ENCODE measurements around the gene HSD17B14. TPM values are rescaled to one million over a fixed set of nuclear protein-coding genes. Genes with fewer than 3 reads are reported as not detected.
A peak's percentile ranks its signal among the peaks of the same experiment; 100 is the strongest.
"Not testable (repeated sequence)": the region's sequence is repeated elsewhere in the genome, so short reads cannot be mapped to it uniquely, and the experiment has no call there.

Gene HSD17B14
- total RNA-seq, 1 donor from 2014 or later, result 1.0 TPM

DNA sequence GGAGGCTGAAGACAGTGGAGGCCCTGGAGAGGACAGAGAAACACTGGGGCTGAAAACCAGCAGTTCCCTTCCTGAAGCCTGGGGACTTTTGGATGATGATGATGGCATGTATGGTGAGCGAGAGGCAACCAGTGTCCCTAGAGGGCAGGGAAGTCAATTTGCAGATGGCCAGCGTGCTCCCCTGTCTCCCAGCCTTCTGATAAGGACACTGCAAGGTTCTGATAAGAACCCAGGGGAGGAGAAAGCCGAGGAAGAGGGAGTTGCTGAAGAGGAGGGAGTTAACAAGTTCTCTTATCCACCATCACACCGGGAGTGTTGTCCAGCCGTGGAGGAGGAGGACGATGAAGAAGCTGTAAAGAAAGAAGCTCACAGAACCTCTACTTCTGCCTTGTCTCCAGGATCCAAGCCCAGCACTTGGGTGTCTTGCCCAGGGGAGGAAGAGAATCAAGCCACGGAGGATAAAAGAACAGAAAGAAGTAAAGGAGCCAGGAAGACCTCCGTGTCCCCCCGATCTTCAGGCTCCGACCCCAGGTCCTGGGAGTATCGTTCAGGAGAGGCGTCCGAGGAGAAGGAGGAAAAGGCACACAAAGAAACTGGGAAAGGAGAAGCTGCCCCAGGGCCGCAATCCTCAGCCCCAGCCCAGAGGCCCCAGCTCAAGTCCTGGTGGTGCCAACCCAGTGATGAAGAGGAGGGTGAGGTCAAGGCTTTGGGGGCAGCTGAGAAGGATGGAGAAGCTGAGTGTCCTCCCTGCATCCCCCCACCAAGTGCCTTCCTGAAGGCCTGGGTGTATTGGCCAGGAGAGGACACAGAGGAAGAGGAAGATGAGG is 37.4 kb upstream of the HSD17B14 start:
- Mint-ChIP-seq H3K4me1 (ENCODE audit: low read depth, unreplicated experiment) (peaks cover 19% of the 10 kb centered on the region), H3K27me3 (ENCODE audit: unreplicated experiment) (peaks cover 12% of the 10 kb centered on the region), H3K36me3 (ENCODE audit: unreplicated experiment) (peaks cover 19% of the 10 kb centered on the region), H3K27ac (ENCODE audit: unreplicated experiment) (peak overlapping the region; percentile 100), H3K9me3 (ENCODE audit: unreplicated experiment) (peaks cover 30% of the 10 kb centered on the region), H3K4me3 (ENCODE audit: unreplicated experiment) (peak overlapping the region; percentile 99)
- no peak for DNase-seq
- TF ChIP-seq, protein P1, sequence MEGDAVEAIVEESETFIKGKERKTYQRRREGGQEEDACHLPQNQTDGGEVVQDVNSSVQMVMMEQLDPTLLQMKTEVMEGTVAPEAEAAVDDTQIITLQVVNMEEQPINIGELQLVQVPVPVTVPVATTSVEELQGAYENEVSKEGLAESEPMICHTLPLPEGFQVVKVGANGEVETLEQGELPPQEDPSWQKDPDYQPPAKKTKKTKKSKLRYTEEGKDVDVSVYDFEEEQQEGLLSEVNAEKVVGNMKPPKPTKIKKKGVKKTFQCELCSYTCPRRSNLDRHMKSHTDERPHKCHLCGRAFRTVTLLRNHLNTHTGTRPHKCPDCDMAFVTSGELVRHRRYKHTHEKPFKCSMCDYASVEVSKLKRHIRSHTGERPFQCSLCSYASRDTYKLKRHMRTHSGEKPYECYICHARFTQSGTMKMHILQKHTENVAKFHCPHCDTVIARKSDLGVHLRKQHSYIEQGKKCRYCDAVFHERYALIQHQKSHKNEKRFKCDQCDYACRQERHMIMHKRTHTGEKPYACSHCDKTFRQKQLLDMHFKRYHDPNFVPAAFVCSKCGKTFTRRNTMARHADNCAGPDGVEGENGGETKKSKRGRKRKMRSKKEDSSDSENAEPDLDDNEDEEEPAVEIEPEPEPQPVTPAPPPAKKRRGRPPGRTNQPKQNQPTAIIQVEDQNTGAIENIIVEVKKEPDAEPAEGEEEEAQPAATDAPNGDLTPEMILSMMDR (IDR thresholded peaks at IDR 0.05; ENCODE audit: partially characterized antibody, unreplicated experiment), result no peak

GRCh38 chr19:48872884-48873475 is 36.7 kb upstream of the HSD17B14 start:
- TF ChIP-seq, protein P1 (IDR thresholded peaks at IDR 0.05; ENCODE audit: partially characterized antibody, unreplicated experiment), result no peak

DNA sequence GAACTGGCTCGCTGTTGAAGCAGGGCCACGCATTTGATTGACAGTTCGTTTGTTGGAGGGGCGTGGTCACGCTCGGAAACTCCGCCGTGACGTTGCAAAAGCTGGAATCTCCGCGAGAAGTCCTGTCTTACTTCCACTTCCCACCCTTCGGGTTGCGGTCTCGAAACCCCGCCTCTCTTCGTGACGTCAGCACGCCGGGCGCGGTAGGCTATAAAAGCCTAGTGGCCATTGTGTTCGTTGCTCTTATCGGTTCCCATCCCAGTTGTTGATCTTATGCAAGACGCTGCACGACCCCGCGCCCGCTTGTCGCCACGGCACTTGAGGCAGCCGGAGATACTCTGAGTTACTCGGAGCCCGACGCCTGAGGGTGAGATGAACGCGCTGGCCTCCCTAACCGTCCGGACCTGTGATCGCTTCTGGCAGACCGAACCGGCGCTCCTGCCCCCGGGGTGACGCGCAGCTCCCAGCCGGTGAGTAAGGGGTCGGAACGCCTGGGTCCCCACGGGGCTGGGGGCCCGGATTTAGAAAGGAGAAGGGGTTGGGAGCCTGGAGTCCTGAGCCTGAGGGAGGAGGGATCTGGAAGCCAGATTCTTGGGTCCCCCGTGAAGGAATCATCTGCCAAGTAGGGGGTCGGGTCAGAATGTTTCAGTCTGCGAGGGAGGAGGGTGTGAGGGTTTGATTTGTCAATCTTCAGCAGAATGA is 36.0 kb upstream of the HSD17B14 start, which contains the start of gene PPP1R15A:
TSS of gene PPP1R15A (plus strand) at position 240 of the 702 bp plus-strand sequence. CDS start 813 bp downstream, outside the sequence.
- H3K36me3 Mint-ChIP-seq (ENCODE audit: unreplicated experiment), result peaks cover 19% of the 10 kb centered on the region
- peak within 1 kb of the TSS; percentile 99 for H3K4me3 Mint-ChIP-seq (ENCODE audit: unreplicated experiment)
- H3K9me3 Mint-ChIP-seq (ENCODE audit: unreplicated experiment), result peaks cover 28% of the 10 kb centered on the region
- H3K4me1 Mint-ChIP-seq (ENCODE audit: low read depth, unreplicated experiment), result peaks cover 24% of the 10 kb centered on the region
- H3K27ac Mint-ChIP-seq (ENCODE audit: unreplicated experiment), result peak within 1 kb of the TSS; percentile 100
- TF ChIP-seq, protein P1 (IDR thresholded peaks at IDR 0.05; ENCODE audit: partially characterized antibody, unreplicated experiment), result peak; percentile 23
- peak; percentile 98 for DNase-seq
- H3K27me3 Mint-ChIP-seq (ENCODE audit: unreplicated experiment), result peaks cover 13% of the 10 kb centered on the region

More at GRCh38 chr19:48872884-48873475, 36.7 kb upstream of the HSD17B14 start:
- H3K4me3 Mint-ChIP-seq (ENCODE audit: unreplicated experiment), result peak overlapping the region; percentile 99
- H3K4me1 Mint-ChIP-seq (ENCODE audit: low read depth, unreplicated experiment), result peaks cover 23% of the 10 kb centered on the region
- H3K36me3 Mint-ChIP-seq (ENCODE audit: unreplicated experiment), result peaks cover 19% of the 10 kb centered on the region
- H3K9me3 Mint-ChIP-seq (ENCODE audit: unreplicated experiment), result peaks cover 28% of the 10 kb centered on the region
- peak; percentile 58 for DNase-seq
- peak overlapping the region; percentile 100 for H3K27ac Mint-ChIP-seq (ENCODE audit: unreplicated experiment)
- H3K27me3 Mint-ChIP-seq (ENCODE audit: unreplicated experiment), result peaks cover 13% of the 10 kb centered on the region

GRCh38 chr19:48871471-48872181 is 35.3 kb upstream of the HSD17B14 start:
- Mint-ChIP-seq H3K4me3 (ENCODE audit: unreplicated experiment) (peak overlapping the region; percentile 99), H3K36me3 (ENCODE audit: unreplicated experiment) (peaks cover 19% of the 10 kb centered on the region), H3K4me1 (ENCODE audit: low read depth, unreplicated experiment) (peaks cover 28% of the 10 kb centered on the region), H3K27ac (ENCODE audit: unreplicated experiment) (peak overlapping the region; percentile 100), H3K27me3 (ENCODE audit: unreplicated experiment) (peaks cover 13% of the 10 kb centered on the region), H3K9me3 (ENCODE audit: unreplicated experiment) (peaks cover 32% of the 10 kb centered on the region)
- DNase-seq, result not testable (repeated sequence)

- H3K36me3 Mint-ChIP-seq (ENCODE audit: unreplicated experiment), result peaks cover 13% of the 10 kb centered on the region
- H3K4me3 Mint-ChIP-seq (ENCODE audit: unreplicated experiment), result no peak overlapping the region
- peaks cover 23% of the 10 kb centered on the region for H3K4me1 Mint-ChIP-seq (ENCODE audit: low read depth, unreplicated experiment)
- H3K27me3 Mint-ChIP-seq (ENCODE audit: unreplicated experiment), result peaks cover 7% of the 10 kb centered on the region
- DNase-seq, result no peak
- no peak overlapping the region for H3K27ac Mint-ChIP-seq (ENCODE audit: unreplicated experiment)
- TF ChIP-seq, protein P1 (IDR thresholded peaks at IDR 0.05; ENCODE audit: partially characterized antibody, unreplicated experiment), result no peak
- H3K9me3 Mint-ChIP-seq (ENCODE audit: unreplicated experiment), result peaks cover 30% of the 10 kb centered on the region
These were observed 33.8 kb upstream of the HSD17B14 start for GRCh38 chr19:48870048-48870447.

Data from glutamatergic neuron (in vitro differentiated cells).